H1 (cell line): ENCODE results near the gene NMUR1. TPM values are rescaled to one million over a fixed set of nuclear protein-coding genes. Genes with fewer than 3 reads are reported as not detected.

Experiments used
- CTCF ChIA-PET: fragments of 300-600 bp; sonication (Branson Sonifier 250); formaldehyde crosslinking; loops from one replicate; lab custom pipeline; 2021; ENCODE audit not compliant: partially characterized antibody; lab: Charles Lee
- POLR2A ChIA-PET: fragments of 300-600 bp; sonication (Branson Sonifier 250); formaldehyde crosslinking; loops from one replicate; lab custom pipeline; 2021; ENCODE audit warnings: inconsistent platforms; ENCODE audit not compliant: partially characterized antibody; lab: Charles Lee
- DNase-seq, 2 experiments: peaks; one replicate each; pipeline versions ENCODE4 v3.0.0 to v3.0.0-alpha.2; 2010 to 2022; ENCODE audit warnings: low spot score in 2 of 2, low read depth in 1 of 2, mixed read lengths in 1 of 2
- FAIRE-seq: peaks from 2 replicates; lab custom pipeline; 2011; peaks lifted over from hg19 to GRCh38; lab: Jason Lieb, UNC
- H2AFZ ChIP-seq: 2 replicates; pipeline ENCODE4 v1.8.1; 2012; ENCODE audit warnings: low read length, inconsistent platforms
- H2AK5ac ChIP-seq: 2 replicates; pipeline ENCODE4 v1.6.1; 2013; ENCODE audit warnings: low read depth, low read length
- H2BK120ac ChIP-seq: replicated peaks from 2 replicates; pipeline ENCODE3; 2013; ENCODE audit warnings: low read depth, low read length, inconsistent platforms
- H2BK12ac ChIP-seq: 2 replicates; pipeline ENCODE4 v1.6.1; 2013; ENCODE audit warnings: low read depth, low read length
- H2BK15ac ChIP-seq: 2 replicates; pipeline ENCODE4 v1.6.1; 2013; ENCODE audit warnings: low read length
- H2BK20ac ChIP-seq: 2 replicates; pipeline ENCODE4 v1.6.1; 2013; ENCODE audit warnings: low read length
- H2BK5ac ChIP-seq: 2 replicates; pipeline ENCODE4 v1.6.1; 2013; ENCODE audit warnings: low read depth, low read length
- H3K14ac ChIP-seq: 2 replicates; pipeline ENCODE4 v1.6.1; 2013; ENCODE audit warnings: inconsistent platforms; ENCODE audit not compliant: insufficient read length
- H3K18ac ChIP-seq: 2 replicates; pipeline ENCODE4 v1.6.1; 2013; ENCODE audit warnings: low read length; ENCODE audit errors: extremely low read depth
- H3K23ac ChIP-seq: 2 replicates; pipeline ENCODE4 v1.6.1; 2013; ENCODE audit warnings: inconsistent platforms; ENCODE audit not compliant: insufficient read length
- H3K23me2 ChIP-seq: 2 replicates; pipeline ENCODE4 v1.6.1; 2013; ENCODE audit warnings: low read depth, low read length
- H3K27ac ChIP-seq: 2 replicates; pipeline ENCODE4 v1.6.1; 2011; ENCODE audit warnings: low read depth, low read length, inconsistent platforms
- H3K27me3 ChIP-seq, 4 experiments: replicated peaks in 1 of 4; 1 replicate in 1 of 4; 2 replicates in 3 of 4; pipeline versions ENCODE4 v1.6.1 to v1.8.1; 2011 to 2013; ENCODE audit warnings: low read length in 3 of 4, mild to moderate bottlenecking in 3 of 4, inconsistent platforms in 2 of 4, mixed read lengths in 2 of 4, moderate library complexity in 1 of 4; ENCODE audit not compliant: control insufficient read depth in 3 of 4, insufficient read depth in 3 of 4; ENCODE audit errors: extremely low read depth in 1 of 4
- H3K36me3 ChIP-seq, 4 experiments: 2 replicates each; pipeline versions ENCODE4 v1.6.1 to v1.8.1; 2011 to 2013; ENCODE audit warnings: mild to moderate bottlenecking in 4 of 4, low read length in 3 of 4, moderate library complexity in 2 of 4, control low read depth in 1 of 4, inconsistent platforms in 1 of 4; ENCODE audit not compliant: insufficient read depth in 4 of 4, control insufficient read depth in 2 of 4
- H3K4ac ChIP-seq: replicated peaks from 2 replicates; pipeline ENCODE3; 2013; ENCODE audit warnings: low read length, low read depth, mixed read lengths, inconsistent platforms; ENCODE audit not compliant: insufficient read length
- H3K4me1 ChIP-seq, 4 experiments: replicated peaks in 1 of 4; 1 replicate in 1 of 4; 2 replicates in 3 of 4; pipeline versions ENCODE4 v1.6.1 to v1.8.1; 2011 to 2013; ENCODE audit warnings: low read length in 3 of 4, inconsistent platforms in 2 of 4, mixed read lengths in 1 of 4; ENCODE audit not compliant: insufficient read depth in 4 of 4, control insufficient read depth in 3 of 4
- H3K4me2 ChIP-seq, 2 experiments: 2 replicates each; pipeline versions ENCODE4 v1.6.1 to v1.8.1; 2011 to 2013; ENCODE audit warnings: low read depth in 2 of 2, low read length in 2 of 2, control low read depth in 1 of 2, inconsistent platforms in 1 of 2, mild to moderate bottlenecking in 1 of 2; ENCODE audit not compliant: insufficient read depth in 1 of 2
- H3K4me3 ChIP-seq, 4 experiments: fragments of 200-600, 300-600 bp in 1 of 4; sonication (generic), shearing (Covaris generic), sonication (Bioruptor Twin) in 1 of 4; 2 replicates each; pipeline versions ENCODE4 v1.5.1 to v1.8.1; 2011 to 2016; ENCODE audit warnings: low read length in 4 of 4, low read depth in 3 of 4, control low read depth in 2 of 4, inconsistent platforms in 2 of 4, mild to moderate bottlenecking in 2 of 4, mixed read lengths in 1 of 4, moderate library complexity in 1 of 4; ENCODE audit not compliant: insufficient read depth in 2 of 4; ENCODE audit errors: extremely low read depth in 1 of 4
- H3K56ac ChIP-seq: replicated peaks from 2 replicates; pipeline ENCODE3; 2013; ENCODE audit warnings: low read depth, mild to moderate bottlenecking, mixed read lengths, low read length, inconsistent platforms; ENCODE audit not compliant: insufficient read length
- H3K79me1 ChIP-seq: 2 replicates; pipeline ENCODE4 v1.6.1; 2013; ENCODE audit warnings: low read depth, low read length, control low read depth
- H3K79me2 ChIP-seq, 2 experiments: 2 replicates each; pipeline versions ENCODE4 v1.6.1 to v1.8.1; 2012 to 2013; ENCODE audit warnings: low read length in 2 of 2, mild to moderate bottlenecking in 2 of 2, inconsistent platforms in 1 of 2; ENCODE audit not compliant: insufficient read depth in 2 of 2, control insufficient read depth in 1 of 2
- H3K9ac ChIP-seq, 4 experiments: replicated peaks in 1 of 4; 1 replicate in 1 of 4; 2 replicates in 3 of 4; pipeline versions ENCODE4 v1.6.1 to v1.8.1; 2011 to 2013; ENCODE audit warnings: low read depth in 3 of 4, low read length in 3 of 4, control low read depth in 2 of 4, mild to moderate bottlenecking in 2 of 4, moderate library complexity in 2 of 4, inconsistent platforms in 1 of 4; ENCODE audit errors: extremely low read depth in 1 of 4
- H3K9me3 ChIP-seq, 2 experiments: 2 replicates each; pipeline versions ENCODE4 v1.6.1 to v1.8.1; 2012 to 2013; ENCODE audit warnings: mild to moderate bottlenecking in 2 of 2, moderate library complexity in 2 of 2, control low read depth in 1 of 2, inconsistent platforms in 1 of 2, low read depth in 1 of 2, low read length in 1 of 2, mixed read lengths in 1 of 2; ENCODE audit not compliant: insufficient read depth in 2 of 2
- H4K20me1 ChIP-seq, 2 experiments: replicated peaks in 1 of 2; 2 replicates each; pipeline versions ENCODE3 to v1.8.1; 2011 to 2013; ENCODE audit warnings: inconsistent platforms in 2 of 2, low read length in 2 of 2, mild to moderate bottlenecking in 1 of 2; ENCODE audit not compliant: insufficient read depth in 2 of 2, control insufficient read depth in 1 of 2
- H4K5ac ChIP-seq: 2 replicates; pipeline ENCODE4 v1.6.1; 2013; ENCODE audit warnings: low read length, low read depth, mixed read lengths, inconsistent platforms; ENCODE audit not compliant: insufficient read length
- H4K8ac ChIP-seq: 2 replicates; pipeline ENCODE4 v1.8.0; 2013; ENCODE audit warnings: mild to moderate bottlenecking, moderate library complexity, low read length, inconsistent platforms; ENCODE audit not compliant: insufficient read depth; ENCODE audit errors: extremely low read depth
- H4K91ac ChIP-seq: replicated peaks from 2 replicates; pipeline ENCODE3; 2013; ENCODE audit warnings: low read length, mixed read lengths, inconsistent platforms; ENCODE audit not compliant: insufficient read length
- CBX5 ChIP-seq: fragments of 300-800, 300-1000 bp; sonication (generic); IDR thresholded peaks from 2 replicates; pipeline ENCODE4 v1.7.1; 2016; ENCODE audit warnings: antibody characterized with exemption, low read length, low read depth
- CEBPB ChIP-seq: IDR thresholded peaks from 2 replicates; pipeline ENCODE4 v1.6.1; 2012; ENCODE audit warnings: low read depth, low read length
- CREB1 ChIP-seq: IDR thresholded peaks from 2 replicates; pipeline ENCODE4 v1.6.1; 2012; ENCODE audit warnings: inconsistent platforms
- FOSL1 ChIP-seq: IDR thresholded peaks from 2 replicates; pipeline ENCODE4 v1.6.1; 2011; ENCODE audit warnings: mild to moderate bottlenecking, low read depth, low read length, moderate library complexity; ENCODE audit not compliant: insufficient read depth
- KDM1A ChIP-seq: fragments of 200-600, 300-600 bp; sonication (generic); IDR thresholded peaks from 2 replicates; pipeline ENCODE4 v1.7.1; 2016; ENCODE audit warnings: mild to moderate bottlenecking, low read length, borderline replicate concordance
- KDM4A ChIP-seq: IDR thresholded peaks from one replicate; pipeline ENCODE4 v1.7.1; 2012; ENCODE audit warnings: low read depth, mild to moderate bottlenecking, moderate library complexity, low read length, inconsistent platforms; ENCODE audit not compliant: severe bottlenecking
- SIRT6 ChIP-seq: IDR thresholded peaks from one replicate; pipeline ENCODE4 v1.7.1; 2012; ENCODE audit warnings: low read length, inconsistent platforms
- SP4 ChIP-seq: IDR thresholded peaks from 2 replicates; pipeline ENCODE4 v1.6.1; 2012; ENCODE audit warnings: low read length, inconsistent platforms
- SUZ12 ChIP-seq: fragments of 200-600 bp; sonication (generic); IDR thresholded peaks from 2 replicates; pipeline ENCODE4 v1.6.1; 2012; ENCODE audit warnings: mild to moderate bottlenecking, inconsistent platforms, low read length, moderate library complexity, mixed read lengths
- TAF7 ChIP-seq: optimal IDR thresholded peaks from 2 replicates; pipeline ENCODE3; 2011; ENCODE audit warnings: low read depth, mild to moderate bottlenecking, inconsistent platforms, low read length, moderate library complexity, borderline replicate concordance
- YY1 ChIP-seq: IDR thresholded peaks from 2 replicates; pipeline ENCODE4 v1.6.1; 2011; ENCODE audit warnings: low read depth, mild to moderate bottlenecking, low read length
- WGBS, 2 experiments: shearing (Covaris generic) in 1 of 2; methylation state at CpG; one replicate each; pipeline versions ENCODE4 v1.1.6 to v1.1.7; 2013 to 2015; ENCODE audit warnings: low lambda C conversion rate in 2 of 2, mixed read lengths in 2 of 2, inconsistent platforms in 1 of 2, low coverage in 1 of 2, missing lambda C conversion rate in 1 of 2; ENCODE audit not compliant: insufficient replicate concordance in 2 of 2, insufficient coverage in 1 of 2, insufficient read length in 1 of 2; ENCODE audit errors: extremely low coverage in 1 of 2, missing lambda C conversion rate in 1 of 2; 5-methylcytosine and 5-hydroxymethylcytosine counted together
- polyA plus RNA-seq, 7 experiments: library from polyadenylated mRNA; depleted of rRNA in 3 of 7; stranded (reverse) in 5 of 7; unstranded in 2 of 7; fragments of >200 nt in 5 of 7; fragments of 200-250 nt in 2 of 7; gene quantifications; 1 replicate in 5 of 7; 2 replicates in 1 of 7; 4 replicates in 1 of 7; pipeline versions ENCODE4 v1.2.1 to v1.2.3, GENCODE V29; 2011 to 2013; ENCODE audit warnings: missing spikeins in 2 of 7, mixed read lengths in 2 of 7
- total RNA-seq: library from RNA; stranded (reverse); fragmentation: NEBNext Ultra II Directional; extraction: Animal tissue kit (Norgen Biotek cat#: 25700); gene quantifications from 2 replicates; pipeline ENCODE4 v1.2.1, GENCODE V29; 2021

Gene NMUR1
- total and polyA plus RNA-seq, 2 of the 8 experiments (the other 6 are each of a cell fraction or from before 2014, with no cell fraction given) = 0.56 to 1.5 TPM

GRCh38 chr2:231548752-231549151 lies 18.5 kb upstream of the NMUR1 start:
- H2BK12ac ChIP-seq = no peak overlapping the region
- H3K4me3 ChIP-seq = no peak overlapping the region
- H4K91ac ChIP-seq = no peak overlapping the region
- H3K36me3 ChIP-seq = no peaks in the 10 kb centered on the region
- no peaks in the 10 kb centered on the region for H3K23me2 ChIP-seq
- H3K27me3 ChIP-seq = no peaks in the 10 kb centered on the region
- H2BK15ac ChIP-seq = no peak overlapping the region
- H3K4me2 ChIP-seq = no peak overlapping the region
- H3K9ac ChIP-seq = no peak overlapping the region
- peaks cover 0 to 11% of the 10 kb centered on the region in 2 experiments; a peak in 2 of 4 replicates for H3K9me3 ChIP-seq
- 72% methylated on average over 2 of the region's 3 CpGs; no CpG with 5 or more reads in 1 of the 2 experiments for whole genome bisulfite sequencing, 2 experiments
- H3K79me1 ChIP-seq = no peaks in the 10 kb centered on the region
- FAIRE-seq (no peak), DNase-seq (no peak)
- ChIA-PET POLR2A (no interaction called here), CTCF (interaction anchor here (0.6 to 4.2 kb wide), 9 partner anchors 10 to 252 kb away, joined by 3 to 26 read pairs (median 5); no protein-coding TSS in a partner anchor)
- no peak overlapping the region for H2BK5ac ChIP-seq
- no peak overlapping the region for H2AK5ac ChIP-seq
- no peak overlapping the region for H3K18ac ChIP-seq
- H4K5ac ChIP-seq = no peak overlapping the region
- no peak overlapping the region for H3K4ac ChIP-seq
- no peaks in the 10 kb centered on the region for H3K79me2 ChIP-seq
- H3K27ac ChIP-seq = no peak overlapping the region
- H2BK120ac ChIP-seq = no peak overlapping the region
- H2BK20ac ChIP-seq = no peak overlapping the region
- no peak overlapping the region for H3K23ac ChIP-seq
- H3K56ac ChIP-seq = no peak overlapping the region
- no peak overlapping the region for H3K14ac ChIP-seq
- TF ChIP-seq CREB1 (no peak), SUZ12 (no peak), TAF7 (no peak), FOSL1 (no peak), KDM4A (no peak), CEBPB (no peak), SIRT6 (no peak), KDM1A (no peak), SP4 (no peak), YY1 (no peak), CBX5 (no peak)
- H3K4me1 ChIP-seq = no peaks in the 10 kb centered on the region
- no peak overlapping the region for H4K8ac ChIP-seq
- no peak overlapping the region for H2AFZ ChIP-seq
- H4K20me1 ChIP-seq = no peaks in the 10 kb centered on the region
